Thoracic aorta (tissue), 2 donors: ENCODE data around the gene RTL5. TPM values are rescaled to one million over a fixed set of nuclear protein-coding genes. Genes with fewer than 3 reads are reported as not detected.

Source experiments
- ATAC-seq: fragments of 150-250 bp; one replicate; pipeline ENCODE4 v1.8.0; 2017; ENCODE audit warnings: low read depth; ENCODE audit not compliant: insufficient number of reproducible peaks, low FRiP score
- DNase-seq: peaks from one replicate; pipeline ENCODE4 v3.0.0-alpha.2; 2020; ENCODE audit warnings: low spot score
- H3K27ac ChIP-seq, 2 donors: fragments of 200-600 bp; sonication (generic); 1 replicate in 1 of 2; 2 replicates in 1 of 2; pipeline ENCODE4 v1.5.1; 2016; ENCODE audit warnings: mild to moderate bottlenecking in 2 of 2, moderate library complexity in 2 of 2
- H3K27me3 ChIP-seq: fragments of 200-600 bp; sonication (generic); replicated peaks from 2 replicates; pipeline ENCODE4 v1.6.0; 2016; ENCODE audit warnings: mild to moderate bottlenecking; ENCODE audit not compliant: insufficient read depth
- H3K36me3 ChIP-seq: fragments of 200-600 bp; sonication (generic); one replicate; pipeline ENCODE4 v1.5.1; 2016
- H3K4me1 ChIP-seq, 2 donors: fragments of 200-600 bp; sonication (generic); 1 replicate in 1 of 2; 2 replicates in 1 of 2; pipeline versions ENCODE4 v1.5.1 to v1.6.0; 2016; ENCODE audit warnings: low read depth in 2 of 2, mild to moderate bottlenecking in 1 of 2; ENCODE audit not compliant: control insufficient read depth in 1 of 2
- H3K4me3 ChIP-seq: fragments of 200-600 bp; sonication (generic); 2 replicates; pipeline ENCODE4 v1.5.1; 2016; ENCODE audit warnings: mild to moderate bottlenecking
- H3K9me3 ChIP-seq: fragments of 200-600 bp; sonication (generic); 2 replicates; pipeline ENCODE4 v1.5.1; 2016
- CTCF ChIP-seq: fragments of 200-600 bp; sonication (generic); IDR thresholded peaks from one replicate; pipeline ENCODE4 v1.5.1; 2019; ENCODE audit warnings: antibody characterized with exemption
- total RNA-seq, 2 donors: library from RNA; depleted of rRNA; stranded (reverse); fragments of >200 nt; gene quantifications; one replicate each; pipeline versions ENCODE4 v1.1.0 to v1.2.3, GENCODE V29; 2016

RTL5 gene
- total RNA-seq, 2 donors from 2014 or later, result 7.6 to 11.6 TPM

DNA sequence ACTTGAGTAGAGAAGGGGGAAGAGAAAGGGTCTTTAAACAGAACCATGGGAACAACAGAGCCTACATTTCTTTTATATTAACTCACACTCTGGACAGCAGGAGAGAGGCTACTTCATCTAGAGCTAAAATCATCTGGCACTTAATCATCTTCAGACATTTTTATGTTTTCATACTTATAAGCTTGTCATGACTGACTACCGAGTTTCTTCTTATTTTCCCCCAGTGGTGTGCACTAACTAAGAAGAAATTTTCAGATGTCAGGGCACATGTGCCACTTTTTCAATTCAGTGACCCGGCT, 11.8 kb upstream of the RTL5 start:
- H3K4me3 ChIP-seq, result no peak overlapping the region
- no peak overlapping the region for H3K27ac ChIP-seq
- H3K4me1 ChIP-seq, result no peaks in the 10 kb centered on the region
- H3K27me3 ChIP-seq, result no peaks in the 10 kb centered on the region
- no peaks in the 10 kb centered on the region for H3K9me3 ChIP-seq
- ATAC-seq (no peak), DNase-seq (no peak)
- no peak for TF ChIP-seq CTCF
- no peaks in the 10 kb centered on the region for H3K36me3 ChIP-seq

GRCh38 chrX:72142794-72143608, 11.3 kb upstream of the RTL5 start:
- Histone ChIP-seq H3K9me3 (no peaks in the 10 kb centered on the region), H3K36me3 (no peaks in the 10 kb centered on the region), H3K27ac (no peak overlapping the region), H3K27me3 (no peaks in the 10 kb centered on the region), H3K4me3 (no peak overlapping the region), H3K4me1 (no peaks in the 10 kb centered on the region)
- no peak for DNase-seq
- TF ChIP-seq CTCF, result no peak
- no peak for ATAC-seq

GRCh38 chrX:72142094-72142793, 10.5 kb upstream of the RTL5 start:
- DNase-seq, result no peak
- no peak for ATAC-seq
- Histone ChIP-seq H3K27me3 (no peaks in the 10 kb centered on the region), H3K4me1 (no peaks in the 10 kb centered on the region), H3K27ac (no peak overlapping the region), H3K9me3 (no peaks in the 10 kb centered on the region), H3K36me3 (no peaks in the 10 kb centered on the region), H3K4me3 (no peak overlapping the region)
- TF ChIP-seq CTCF, result no peak

GRCh38 chrX:72141372-72142004, 9.8 kb upstream of the RTL5 start:
- DNase-seq, result no peak
- H3K36me3 ChIP-seq, result no peaks in the 10 kb centered on the region
- H3K9me3 ChIP-seq, result no peaks in the 10 kb centered on the region
- no peak for ATAC-seq
- no peak overlapping the region for H3K27ac ChIP-seq
- H3K4me3 ChIP-seq, result no peak overlapping the region
- no peaks in the 10 kb centered on the region for H3K4me1 ChIP-seq
- no peak for TF ChIP-seq CTCF
- no peaks in the 10 kb centered on the region for H3K27me3 ChIP-seq

- no peak for TF ChIP-seq CTCF
- Histone ChIP-seq H3K27ac (no peak overlapping the region), H3K9me3 (no peaks in the 10 kb centered on the region), H3K27me3 (no peaks in the 10 kb centered on the region), H3K36me3 (no peaks in the 10 kb centered on the region), H3K4me3 (no peak overlapping the region), H3K4me1 (no peaks in the 10 kb centered on the region)
- ATAC-seq (no peak), DNase-seq (no peak)
Observed at GRCh38 chrX:72139538-72139937, 7.8 kb upstream of the RTL5 start.
